Right atrium auricular region (tissue), 2 donors: ENCODE measurements around the gene TMUB2. TPM values are rescaled to one million over a fixed set of nuclear protein-coding genes. Genes with fewer than 3 reads are reported as not detected.
"Not testable (repeated sequence)": the region's sequence is repeated elsewhere in the genome, so short reads cannot be mapped to it uniquely, and the experiment has no call there.

Source experiments
- DNase-seq: peaks from one replicate; pipeline ENCODE4 v3.0.0-alpha.2; 2019; ENCODE audit warnings: low spot score
- H3K27ac ChIP-seq, 2 donors: fragments of 200-600 bp; sonication (generic); 1 replicate in 1 of 2; 2 replicates in 1 of 2; pipeline ENCODE4 v1.5.1; 2016 to 2019
- H3K27me3 ChIP-seq, 2 donors: fragments of 200-600 bp; sonication (generic); one replicate each; pipeline versions ENCODE4 v1.5.1 to v1.6.0; 2017 to 2019
- H3K36me3 ChIP-seq: fragments of 200-600 bp; sonication (generic); one replicate; pipeline ENCODE4 v1.5.1; 2016
- H3K4me1 ChIP-seq, 2 donors: fragments of 200-600 bp; sonication (generic); one replicate each; pipeline versions ENCODE4 v1.5.1 to v1.6.0; 2017 to 2019
- H3K4me3 ChIP-seq, 2 donors: fragments of 200-600 bp; sonication (generic); 1 replicate in 1 of 2; 2 replicates in 1 of 2; pipeline ENCODE4 v1.5.1; 2017 to 2019; ENCODE audit warnings: mild to moderate bottlenecking in 1 of 2, moderate library complexity in 1 of 2
- H3K9me3 ChIP-seq, 2 donors: fragments of 200-600 bp; sonication (generic); one replicate each; pipeline ENCODE4 v1.5.1; 2019
- CTCF ChIP-seq, 2 donors: fragments of 200-600 bp; sonication (generic); IDR thresholded peaks; one replicate each; pipeline ENCODE4 v1.5.1; 2019; ENCODE audit warnings: antibody characterized with exemption in 2 of 2
- total RNA-seq, 2 donors: library from RNA; depleted of rRNA; stranded (reverse); fragments of >200 nt; gene quantifications; one replicate each; pipeline ENCODE4 v1.1.0, GENCODE V29; 2016

The TMUB2 gene
- total RNA-seq, 2 donors from 2014 or later: 26.4 to 26.6 TPM

- Histone ChIP-seq H3K27ac (no peak overlapping the region), H3K27me3 (no peaks in the 10 kb centered on the region), H3K9me3 (no peaks in the 10 kb centered on the region), H3K36me3 (no peaks in the 10 kb centered on the region), H3K4me3 (no peak overlapping the region), H3K4me1 (no peaks in the 10 kb centered on the region)
- no peak for DNase-seq
- no peak for TF ChIP-seq CTCF (IDR thresholded peaks at IDR 0.05)
Measured at GRCh38 chr17:44230140-44230539, 43.4 kb downstream of the TMUB2 start.

GRCh38 chr17:44232061-44232460 is 45.3 kb downstream of the TMUB2 start:
- Histone ChIP-seq H3K9me3 (no peaks in the 10 kb centered on the region), H3K4me3 (no peak overlapping the region), H3K36me3 (no peaks in the 10 kb centered on the region), H3K4me1 (no peaks in the 10 kb centered on the region), H3K27me3 (no peaks in the 10 kb centered on the region), H3K27ac (no peak overlapping the region)
- no peak for TF ChIP-seq CTCF (IDR thresholded peaks at IDR 0.05)
- DNase-seq: no peak

GRCh38 chr17:44233582-44233981 is 46.8 kb downstream of the TMUB2 start:
- TF ChIP-seq CTCF (IDR thresholded peaks at IDR 0.05): no peak
- no peak for DNase-seq
- H3K4me3 ChIP-seq: no peak overlapping the region
- H3K4me1 ChIP-seq: no peaks in the 10 kb centered on the region
- H3K9me3 ChIP-seq: no peaks in the 10 kb centered on the region
- no peak overlapping the region for H3K27ac ChIP-seq
- H3K27me3 ChIP-seq: no peaks in the 10 kb centered on the region
- H3K36me3 ChIP-seq: no peaks in the 10 kb centered on the region

- TF ChIP-seq CTCF (IDR thresholded peaks at IDR 0.05): no peak
Measured at GRCh38 chr17:44235583-44235936, 48.8 kb downstream of the TMUB2 start.

GRCh38 chr17:44236444-44236991 is 49.7 kb downstream of the TMUB2 start:
- Histone ChIP-seq H3K36me3 (no peaks in the 10 kb centered on the region), H3K27ac (no peak overlapping the region), H3K4me1 (no peaks in the 10 kb centered on the region), H3K27me3 (no peaks in the 10 kb centered on the region), H3K4me3 (no peak overlapping the region), H3K9me3 (no peaks in the 10 kb centered on the region)
- TF ChIP-seq CTCF (IDR thresholded peaks at IDR 0.05): no peak
- DNase-seq: no peak

More at GRCh38 chr17:44235583-44235936, 48.8 kb downstream of the TMUB2 start:
- no peaks in the 10 kb centered on the region for H3K36me3 ChIP-seq
- no peak for DNase-seq
- no peaks in the 10 kb centered on the region for H3K27me3 ChIP-seq
- no peak overlapping the region for H3K27ac ChIP-seq
- H3K4me3 ChIP-seq: no peak overlapping the region
- no peaks in the 10 kb centered on the region for H3K9me3 ChIP-seq
- no peaks in the 10 kb centered on the region for H3K4me1 ChIP-seq

- DNase-seq, H3K27me3 ChIP-seq, H3K9me3 ChIP-seq: not testable (repeated sequence)
Measured at GRCh38 chr17:44237886-44238285, 51.1 kb downstream of the TMUB2 start.

More at GRCh38 chr17:44237886-44238285, 51.1 kb downstream of the TMUB2 start:
- not testable (repeated sequence) for H3K4me1 ChIP-seq, H3K27ac ChIP-seq, H3K4me3 ChIP-seq, H3K36me3 ChIP-seq
